ENCODE measurements around the gene ANK2.

ANK2 gene

DNA sequence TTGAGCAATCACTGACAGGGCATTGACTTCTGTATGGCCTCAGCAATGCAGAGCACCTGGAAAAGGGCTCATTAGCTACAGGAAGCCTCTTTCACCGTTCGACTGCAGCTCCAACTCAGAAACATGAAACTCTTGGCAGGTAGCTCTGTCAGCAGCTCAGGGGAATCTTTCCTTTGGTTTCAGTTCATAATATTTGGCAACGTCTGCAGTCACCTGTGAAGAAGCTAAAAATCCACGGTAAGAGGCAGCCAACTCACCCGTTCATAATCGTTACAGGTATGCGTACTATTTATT, 357.2 kb downstream of the ANK2 start:
- ATAC-seq (ENCODE audit: insufficient read depth, low read depth) = no peak
- Histone ChIP-seq H3K4me2 (ENCODE audit: insufficient read depth, low read length) (no peak overlapping the region), H3K36me3 (ENCODE audit: insufficient read depth, low read length) (no peaks in the 10 kb centered on the region), H3K27ac (ENCODE audit: low read length) (no peak overlapping the region), H3K9me3 (ENCODE audit: insufficient read depth, low read length, severe bottlenecking) (no peaks in the 10 kb centered on the region), H3K79me2 (ENCODE audit: insufficient read depth, low read length) (no peaks in the 10 kb centered on the region), H4K20me1 (ENCODE audit: insufficient read depth, low read length) (no peaks in the 10 kb centered on the region), H3K4me1 (ENCODE audit: insufficient read depth, low read length) (no peaks in the 10 kb centered on the region), H2AFZ (ENCODE audit: low read depth, low read length) (no peak overlapping the region), H3K9ac (ENCODE audit: low read depth, low read length) (no peak overlapping the region), H3K27me3 (ENCODE audit: insufficient read depth, low read length, poor library complexity) (peaks cover 16% of the 10 kb centered on the region), H3K4me3 (ENCODE audit: low read depth in 1 of 2, low read length in 2 of 2) (no peak overlapping the region)
- TF ChIP-seq, protein P1, sequence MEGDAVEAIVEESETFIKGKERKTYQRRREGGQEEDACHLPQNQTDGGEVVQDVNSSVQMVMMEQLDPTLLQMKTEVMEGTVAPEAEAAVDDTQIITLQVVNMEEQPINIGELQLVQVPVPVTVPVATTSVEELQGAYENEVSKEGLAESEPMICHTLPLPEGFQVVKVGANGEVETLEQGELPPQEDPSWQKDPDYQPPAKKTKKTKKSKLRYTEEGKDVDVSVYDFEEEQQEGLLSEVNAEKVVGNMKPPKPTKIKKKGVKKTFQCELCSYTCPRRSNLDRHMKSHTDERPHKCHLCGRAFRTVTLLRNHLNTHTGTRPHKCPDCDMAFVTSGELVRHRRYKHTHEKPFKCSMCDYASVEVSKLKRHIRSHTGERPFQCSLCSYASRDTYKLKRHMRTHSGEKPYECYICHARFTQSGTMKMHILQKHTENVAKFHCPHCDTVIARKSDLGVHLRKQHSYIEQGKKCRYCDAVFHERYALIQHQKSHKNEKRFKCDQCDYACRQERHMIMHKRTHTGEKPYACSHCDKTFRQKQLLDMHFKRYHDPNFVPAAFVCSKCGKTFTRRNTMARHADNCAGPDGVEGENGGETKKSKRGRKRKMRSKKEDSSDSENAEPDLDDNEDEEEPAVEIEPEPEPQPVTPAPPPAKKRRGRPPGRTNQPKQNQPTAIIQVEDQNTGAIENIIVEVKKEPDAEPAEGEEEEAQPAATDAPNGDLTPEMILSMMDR (IDR thresholded peaks at IDR 0.05; ENCODE audit: borderline replicate concordance, extremely low read depth, low read length, poor library complexity, severe bottlenecking) = no peak
- TF ChIP-seq EZH2 (IDR thresholded peaks at IDR 0.05; ENCODE audit: borderline replicate concordance, low read depth, low read length, severe bottlenecking) = no peak
- DNase-seq = no peak

DNA sequence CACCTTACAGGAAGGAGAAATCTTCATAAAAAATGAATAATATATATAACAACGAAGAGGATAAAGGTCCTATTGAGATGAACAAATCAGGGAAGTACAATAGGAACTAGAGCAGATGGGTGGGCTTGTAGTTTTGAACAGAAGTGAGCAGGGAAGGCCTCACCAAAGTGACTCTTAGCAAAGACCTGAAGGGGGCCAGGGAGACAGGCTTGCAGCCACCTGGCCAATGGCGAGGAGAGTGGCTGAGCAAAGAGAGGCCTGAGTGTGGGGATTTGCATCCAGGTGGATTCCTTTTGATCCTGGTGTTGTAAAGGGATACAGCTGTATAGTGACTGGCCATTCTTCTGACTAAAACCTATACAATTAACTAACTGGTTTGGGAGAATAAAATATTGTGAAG, 358.0 kb downstream of the ANK2 start:
- ATAC-seq (ENCODE audit: insufficient read depth, low read depth) (no peak), DNase-seq (no peak)
- Histone ChIP-seq H3K36me3 (ENCODE audit: insufficient read depth, low read length) (no peaks in the 10 kb centered on the region), H4K20me1 (ENCODE audit: insufficient read depth, low read length) (no peaks in the 10 kb centered on the region), H3K4me1 (ENCODE audit: insufficient read depth, low read length) (no peaks in the 10 kb centered on the region), H3K4me3 (ENCODE audit: low read depth in 1 of 2, low read length in 2 of 2) (no peak overlapping the region), H3K9me3 (ENCODE audit: insufficient read depth, low read length, severe bottlenecking) (no peaks in the 10 kb centered on the region), H2AFZ (ENCODE audit: low read depth, low read length) (no peak overlapping the region), H3K79me2 (ENCODE audit: insufficient read depth, low read length) (no peaks in the 10 kb centered on the region), H3K4me2 (ENCODE audit: insufficient read depth, low read length) (no peak overlapping the region), H3K9ac (ENCODE audit: low read depth, low read length) (no peak overlapping the region), H3K27ac (ENCODE audit: low read length) (no peak overlapping the region), H3K27me3 (ENCODE audit: insufficient read depth, low read length, poor library complexity) (peaks cover 20% of the 10 kb centered on the region)
- no peak for TF ChIP-seq EZH2 (IDR thresholded peaks at IDR 0.05; ENCODE audit: borderline replicate concordance, low read depth, low read length, severe bottlenecking)
- TF ChIP-seq, protein P1 (IDR thresholded peaks at IDR 0.05; ENCODE audit: borderline replicate concordance, extremely low read depth, low read length, poor library complexity, severe bottlenecking) = no peak

DNA sequence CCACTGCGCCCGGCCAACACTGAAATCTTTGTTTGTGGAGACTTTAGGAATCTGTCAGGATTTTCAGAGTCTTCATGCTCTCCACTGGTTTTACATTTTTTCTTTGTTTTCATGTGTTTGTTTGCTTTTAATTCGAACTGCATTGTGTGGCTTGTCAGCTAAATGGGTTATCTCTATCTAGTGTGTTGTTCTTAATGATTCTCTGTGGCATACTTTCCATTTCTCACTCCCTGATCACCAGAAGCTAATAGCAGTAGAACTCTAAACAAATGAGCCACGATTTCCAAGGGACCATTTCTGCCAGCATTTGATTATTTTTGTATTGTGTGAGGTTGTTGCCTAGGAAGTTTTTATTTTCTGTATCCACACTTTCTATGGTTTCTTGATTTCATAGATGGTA, 359.7 kb downstream of the ANK2 start:
- H3K4me1 ChIP-seq (ENCODE audit: insufficient read depth, low read length) = no peaks in the 10 kb centered on the region
- ATAC-seq (ENCODE audit: insufficient read depth, low read depth) = no peak

More for the DNA sequence above, 359.7 kb downstream of the ANK2 start:
- no peak for DNase-seq
- H3K27ac ChIP-seq (ENCODE audit: low read length) = no peak overlapping the region
- no peaks in the 10 kb centered on the region for H4K20me1 ChIP-seq (ENCODE audit: insufficient read depth, low read length)
- no peaks in the 10 kb centered on the region for H3K36me3 ChIP-seq (ENCODE audit: insufficient read depth, low read length)
- H3K4me3 ChIP-seq (ENCODE audit: low read depth in 1 of 2, low read length in 2 of 2) = no peak overlapping the region
- H3K9ac ChIP-seq (ENCODE audit: low read depth, low read length) = no peak overlapping the region
- no peak overlapping the region for H3K4me2 ChIP-seq (ENCODE audit: insufficient read depth, low read length)
- H2AFZ ChIP-seq (ENCODE audit: low read depth, low read length) = no peak overlapping the region
- no peaks in the 10 kb centered on the region for H3K9me3 ChIP-seq (ENCODE audit: insufficient read depth, low read length, severe bottlenecking)
- H3K27me3 ChIP-seq (ENCODE audit: insufficient read depth, low read length, poor library complexity) = peaks cover 14% of the 10 kb centered on the region
- no peak for TF ChIP-seq EZH2 (IDR thresholded peaks at IDR 0.05; ENCODE audit: borderline replicate concordance, low read depth, low read length, severe bottlenecking)
- TF ChIP-seq, protein P1 (IDR thresholded peaks at IDR 0.05; ENCODE audit: borderline replicate concordance, extremely low read depth, low read length, poor library complexity, severe bottlenecking) = no peak
- no peaks in the 10 kb centered on the region for H3K79me2 ChIP-seq (ENCODE audit: insufficient read depth, low read length)
